Neural progenitor cell (in vitro differentiated cells): ENCODE measurements around the gene EPB41L4B. TPM values are rescaled to one million over a fixed set of nuclear protein-coding genes. Genes with fewer than 3 reads are reported as not detected.
"Not testable (repeated sequence)": the region's sequence is repeated elsewhere in the genome, so short reads cannot be mapped to it uniquely, and the experiment has no call there.

Experiments used
- DNase-seq: peaks from one replicate; pipeline ENCODE4 v3.0.0-alpha.2; 2016; ENCODE audit warnings: low spot score
- H2AFZ ChIP-seq: fragments of 200-600 bp; sonication (generic); replicated peaks from 2 replicates; pipeline ENCODE4 v1.6.1; 2016; ENCODE audit warnings: antibody characterized with exemption
- H3F3A ChIP-seq: fragments of 200-600 bp; sonication (generic); 2 replicates; pipeline ENCODE4 v1.6.1; 2016; ENCODE audit warnings: antibody characterized with exemption, low read depth
- H3K27ac ChIP-seq: fragments of 200-600 bp; sonication (generic); 2 replicates; pipeline ENCODE4 v1.5.1; 2016; ENCODE audit warnings: mild to moderate bottlenecking
- H3K27me3 ChIP-seq: fragments of 200-600 bp; sonication (generic); 2 replicates; pipeline ENCODE4 v1.6.1; 2016; ENCODE audit warnings: mild to moderate bottlenecking, moderate library complexity
- H3K36me3 ChIP-seq: fragments of 200-600 bp; sonication (generic); 2 replicates; pipeline ENCODE4 v1.5.1; 2016
- H3K4me1 ChIP-seq: fragments of 200-600 bp; sonication (generic); 2 replicates; pipeline ENCODE4 v1.6.1; 2016; ENCODE audit warnings: mixed run types
- H3K4me2 ChIP-seq: fragments of 200-600 bp; sonication (generic); 2 replicates; pipeline ENCODE4 v1.6.1; 2016
- H3K4me3 ChIP-seq: fragments of 200-600 bp; sonication (generic); 2 replicates; pipeline ENCODE4 v1.5.1; 2016
- H3K79me2 ChIP-seq: fragments of 200-600 bp; sonication (generic); 2 replicates; pipeline ENCODE4 v1.6.1; 2016; ENCODE audit warnings: low read depth
- H3K9ac ChIP-seq: fragments of 200-600 bp; sonication (generic); 2 replicates; pipeline ENCODE4 v1.6.1; 2016
- H3K9me3 ChIP-seq: fragments of 200-600 bp; sonication (generic); 2 replicates; pipeline ENCODE4 v1.5.1; 2016; ENCODE audit warnings: low read depth
- H4K20me1 ChIP-seq: fragments of 200-600 bp; sonication (generic); 2 replicates; pipeline ENCODE4 v1.6.1; 2016; ENCODE audit warnings: low read depth
- H3K27ac Mint-ChIP-seq: 3 replicates; pipeline ENCODE4 v1.8.0; 2021; ENCODE audit warnings: mixed read lengths
- H3K27me3 Mint-ChIP-seq: 2 replicates; pipeline ENCODE4 v1.8.0; 2022; ENCODE audit warnings: low read depth, mild to moderate bottlenecking, inconsistent platforms, moderate library complexity, mixed read lengths; ENCODE audit not compliant: insufficient read depth
- H3K36me3 Mint-ChIP-seq: 3 replicates; pipeline ENCODE4 v1.8.0; 2021; ENCODE audit warnings: mixed read lengths
- H3K4me1 Mint-ChIP-seq: 3 replicates; pipeline ENCODE4 v1.8.0; 2021; ENCODE audit warnings: mixed read lengths
- H3K4me3 Mint-ChIP-seq: 3 replicates; pipeline ENCODE4 v1.8.0; 2021; ENCODE audit warnings: mild to moderate bottlenecking, moderate library complexity, mixed read lengths
- H3K9me3 Mint-ChIP-seq: 3 replicates; pipeline ENCODE4 v1.8.0; 2020; ENCODE audit warnings: mixed read lengths
- EZH2 ChIP-seq: fragments of 200-600 bp; sonication (generic); IDR thresholded peaks from 2 replicates; pipeline ENCODE4 v1.6.1; 2017; ENCODE audit warnings: antibody characterized with exemption, mild to moderate bottlenecking, moderate library complexity
- EZH2phosphoT487 ChIP-seq: fragments of 200-600 bp; sonication (generic); IDR thresholded peaks from 2 replicates; pipeline ENCODE4 v1.6.1; 2017; ENCODE audit warnings: antibody characterized with exemption
- small RNA-seq: library from RNA; depleted of rRNA; stranded (forward); fragments of <200 nt; gene quantifications from one replicate; pipeline ENCODE3, GENCODE V24; 2015
- total RNA-seq: library from RNA; depleted of rRNA; stranded (reverse); fragments of >200 nt; gene quantifications from 2 replicates; pipeline ENCODE4 v1.2.3, GENCODE V29; 2015; ENCODE audit warnings: low replicate concordance
- TF ChIP-seq, protein P1 (sequence below): fragments of 200-600 bp; sonication (generic); IDR thresholded peaks from 2 replicates; pipeline ENCODE4 v1.5.1; 2017; ENCODE audit warnings: antibody characterized with exemption, mild to moderate bottlenecking

The EPB41L4B gene
- total RNA-seq, 1 donor from 2014 or later = 6.2 TPM

DNA sequence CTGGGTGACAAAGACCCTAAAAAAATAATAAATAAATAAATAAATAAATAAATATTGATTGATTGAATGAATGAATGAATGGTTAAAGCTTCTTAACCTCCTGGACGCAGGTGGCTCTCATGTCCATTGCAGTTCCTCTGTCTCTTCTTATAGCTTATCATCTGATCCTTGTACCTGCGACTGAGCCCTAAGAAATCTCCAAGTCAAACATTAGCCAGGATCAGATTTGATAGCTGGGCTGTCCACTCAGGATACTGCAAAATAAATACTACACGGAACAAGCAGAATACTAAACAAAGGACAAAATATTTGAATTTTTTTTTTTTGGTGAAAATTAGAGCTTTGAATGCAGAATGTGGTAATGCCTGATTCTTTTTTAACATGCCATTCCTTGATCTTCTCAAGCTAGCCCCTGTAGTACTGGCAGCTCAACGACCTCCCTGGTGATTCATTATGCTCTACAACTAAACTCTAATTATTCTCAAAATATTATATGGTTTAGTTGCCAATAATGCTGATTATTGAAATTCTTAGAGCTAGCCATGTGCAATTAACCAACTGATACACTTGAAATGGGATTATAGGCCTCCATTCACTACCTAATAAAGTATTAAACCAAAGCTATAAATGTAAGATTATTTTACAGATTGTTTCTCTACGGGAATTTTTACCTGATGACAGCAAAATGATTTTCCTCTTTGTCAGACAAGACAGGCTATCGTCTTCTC is 191.2 kb downstream of the EPB41L4B start:
- H3K4me2 ChIP-seq = no peak overlapping the region
- no peaks in the 10 kb centered on the region for H3K4me1 ChIP-seq
- H3K27ac ChIP-seq = no peak overlapping the region
- no peaks in the 10 kb centered on the region for H3K9me3 ChIP-seq
- H4K20me1 ChIP-seq = no peaks in the 10 kb centered on the region
- no peak overlapping the region for H2AFZ ChIP-seq
- no peaks in the 10 kb centered on the region for H3F3A ChIP-seq
- H3K79me2 ChIP-seq = no peaks in the 10 kb centered on the region
- Mint-ChIP-seq H3K4me1 (no peaks in the 10 kb centered on the region), H3K27me3 (peaks cover 2% of the 10 kb centered on the region), H3K9me3 (no peaks in the 10 kb centered on the region), H3K4me3 (no peak overlapping the region), H3K27ac (no peak overlapping the region), H3K36me3 (no peaks in the 10 kb centered on the region)
- TF ChIP-seq, protein P1, sequence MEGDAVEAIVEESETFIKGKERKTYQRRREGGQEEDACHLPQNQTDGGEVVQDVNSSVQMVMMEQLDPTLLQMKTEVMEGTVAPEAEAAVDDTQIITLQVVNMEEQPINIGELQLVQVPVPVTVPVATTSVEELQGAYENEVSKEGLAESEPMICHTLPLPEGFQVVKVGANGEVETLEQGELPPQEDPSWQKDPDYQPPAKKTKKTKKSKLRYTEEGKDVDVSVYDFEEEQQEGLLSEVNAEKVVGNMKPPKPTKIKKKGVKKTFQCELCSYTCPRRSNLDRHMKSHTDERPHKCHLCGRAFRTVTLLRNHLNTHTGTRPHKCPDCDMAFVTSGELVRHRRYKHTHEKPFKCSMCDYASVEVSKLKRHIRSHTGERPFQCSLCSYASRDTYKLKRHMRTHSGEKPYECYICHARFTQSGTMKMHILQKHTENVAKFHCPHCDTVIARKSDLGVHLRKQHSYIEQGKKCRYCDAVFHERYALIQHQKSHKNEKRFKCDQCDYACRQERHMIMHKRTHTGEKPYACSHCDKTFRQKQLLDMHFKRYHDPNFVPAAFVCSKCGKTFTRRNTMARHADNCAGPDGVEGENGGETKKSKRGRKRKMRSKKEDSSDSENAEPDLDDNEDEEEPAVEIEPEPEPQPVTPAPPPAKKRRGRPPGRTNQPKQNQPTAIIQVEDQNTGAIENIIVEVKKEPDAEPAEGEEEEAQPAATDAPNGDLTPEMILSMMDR = no peak
- no peak for TF ChIP-seq EZH2
- no peak for TF ChIP-seq EZH2phosphoT487
- DNase-seq = no peak
- H3K27me3 ChIP-seq = no peaks in the 10 kb centered on the region
- H3K36me3 ChIP-seq = no peaks in the 10 kb centered on the region
- H3K9ac ChIP-seq = no peak overlapping the region
- no peak overlapping the region for H3K4me3 ChIP-seq

DNA sequence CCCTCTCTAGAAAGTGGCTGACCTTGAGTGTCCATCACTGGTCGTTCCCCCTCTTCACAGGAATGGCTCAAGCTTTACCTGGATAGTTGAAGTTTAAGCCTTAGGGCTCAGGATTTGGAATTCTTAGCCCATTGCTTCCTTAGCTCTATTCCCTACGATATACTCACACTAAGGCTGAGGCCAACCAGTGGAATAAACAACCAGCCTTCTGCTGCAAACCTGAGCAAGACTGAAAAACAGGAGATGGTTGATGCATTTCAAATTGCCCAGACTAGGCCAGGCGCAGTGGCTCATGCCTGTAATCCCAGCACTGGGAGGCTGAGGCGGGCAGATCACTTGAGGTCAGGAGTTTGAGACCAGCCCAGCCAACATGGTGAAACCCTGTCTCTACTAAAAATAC is 194.2 kb downstream of the EPB41L4B start:
- not testable (repeated sequence) for H3K9me3 ChIP-seq, H3K4me1 ChIP-seq, H3K36me3 Mint-ChIP-seq, H3K27ac ChIP-seq, DNase-seq, H3K4me3 ChIP-seq, H3K79me2 ChIP-seq, H3F3A ChIP-seq, H3K27me3 ChIP-seq, H3K27me3 Mint-ChIP-seq, H3K4me1 Mint-ChIP-seq, H3K36me3 ChIP-seq, H3K27ac Mint-ChIP-seq, H3K4me3 Mint-ChIP-seq, H2AFZ ChIP-seq, H4K20me1 ChIP-seq, H3K9me3 Mint-ChIP-seq, H3K9ac ChIP-seq, H3K4me2 ChIP-seq

DNA sequence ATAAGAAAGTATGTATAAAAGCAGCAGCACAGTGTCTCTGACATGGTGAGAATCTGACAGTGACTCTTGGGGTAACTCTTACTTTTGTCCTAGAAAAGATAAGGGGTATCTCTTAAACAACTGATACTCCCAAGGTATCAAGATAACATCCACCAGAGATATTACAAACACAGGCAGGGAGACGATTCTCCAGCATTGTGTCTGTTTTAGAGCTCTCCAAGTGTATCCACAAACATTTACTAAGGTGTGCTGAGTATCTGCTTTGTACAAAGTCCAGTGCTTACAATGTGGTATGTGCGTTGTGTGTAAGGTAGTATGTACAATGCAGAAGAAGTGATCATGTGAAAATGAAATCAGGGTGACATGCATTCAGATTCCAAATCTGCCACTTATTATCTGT is 196.7 kb downstream of the EPB41L4B start:
- Mint-ChIP-seq H3K36me3 (no peaks in the 10 kb centered on the region), H3K9me3 (no peaks in the 10 kb centered on the region), H3K4me3 (no peak overlapping the region), H3K4me1 (peaks cover 14% of the 10 kb centered on the region), H3K27ac (no peak overlapping the region), H3K27me3 (no peaks in the 10 kb centered on the region)
- Histone ChIP-seq H3K27ac (no peak overlapping the region), H3K4me3 (no peak overlapping the region), H3F3A (peaks cover 4% of the 10 kb centered on the region), H3K79me2 (peaks cover 7% of the 10 kb centered on the region), H3K4me1 (peaks cover 15% of the 10 kb centered on the region), H3K9me3 (no peaks in the 10 kb centered on the region), H3K27me3 (no peaks in the 10 kb centered on the region), H3K4me2 (no peak overlapping the region), H2AFZ (no peak overlapping the region), H3K9ac (no peak overlapping the region), H3K36me3 (no peaks in the 10 kb centered on the region), H4K20me1 (peaks cover 3% of the 10 kb centered on the region)
- no peak for DNase-seq
- no peak for TF ChIP-seq EZH2phosphoT487

DNA sequence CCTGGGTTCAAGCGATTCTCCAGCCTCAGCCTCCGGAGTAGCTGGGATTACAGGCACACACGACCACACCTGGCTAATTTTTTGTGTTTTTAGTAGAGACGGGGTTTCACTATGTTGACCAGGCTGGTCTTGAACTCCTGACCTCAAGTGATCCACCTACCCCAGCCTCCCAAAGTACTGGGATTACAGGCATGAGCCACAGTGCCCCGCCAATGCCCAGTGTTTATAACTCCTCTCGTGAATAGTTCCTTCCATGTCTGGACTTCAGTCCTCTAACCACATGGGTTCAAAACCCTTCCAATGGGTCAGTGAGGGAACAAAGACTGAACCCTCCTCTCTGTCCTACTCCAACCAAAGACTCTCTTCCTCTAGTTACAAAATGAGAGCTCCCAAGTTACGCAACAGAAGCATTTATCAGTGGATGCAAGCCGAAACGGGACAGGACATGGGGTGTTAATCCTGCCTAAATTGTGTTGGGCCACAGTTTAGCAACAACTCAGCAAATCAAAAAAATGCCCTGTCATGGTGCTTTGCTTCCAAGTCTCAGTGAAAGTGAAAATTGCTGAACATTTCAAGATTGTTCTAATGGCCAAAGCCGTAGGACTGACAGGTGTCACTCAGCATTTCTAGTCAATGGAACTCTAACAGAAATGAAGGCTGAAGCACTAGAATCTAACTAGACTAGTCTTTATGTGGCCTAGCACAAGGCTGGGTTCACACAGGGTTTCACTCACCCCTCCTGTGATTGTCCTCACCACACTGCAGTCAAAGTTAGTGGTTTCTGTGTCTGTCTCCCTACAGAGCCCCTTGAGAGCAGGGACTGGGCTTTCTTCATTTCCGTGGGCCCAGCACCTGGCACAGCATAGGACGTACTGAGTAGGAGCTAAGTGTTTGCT is 197.9 kb downstream of the EPB41L4B start:
- no peak overlapping the region for H3K4me3 ChIP-seq
- H2AFZ ChIP-seq = no peak overlapping the region
- H3K36me3 ChIP-seq = no peaks in the 10 kb centered on the region
- Mint-ChIP-seq H3K4me1 (peaks cover 20% of the 10 kb centered on the region), H3K27me3 (no peaks in the 10 kb centered on the region), H3K36me3 (no peaks in the 10 kb centered on the region), H3K27ac (no peak overlapping the region), H3K9me3 (no peaks in the 10 kb centered on the region), H3K4me3 (no peak overlapping the region)
- H3F3A ChIP-seq = peaks cover 5% of the 10 kb centered on the region
- peaks cover 18% of the 10 kb centered on the region for H3K4me1 ChIP-seq
- no peaks in the 10 kb centered on the region for H3K9me3 ChIP-seq
- no peak for DNase-seq
- H4K20me1 ChIP-seq = peaks cover 15% of the 10 kb centered on the region
- H3K9ac ChIP-seq = no peak overlapping the region
- H3K79me2 ChIP-seq = peaks cover 18% of the 10 kb centered on the region
- no peaks in the 10 kb centered on the region for H3K27me3 ChIP-seq
- no peak overlapping the region for H3K27ac ChIP-seq
- TF ChIP-seq, protein P1 = no peak
- TF ChIP-seq EZH2 = no peak
- TF ChIP-seq EZH2phosphoT487 = no peak
- no peak overlapping the region for H3K4me2 ChIP-seq

Small RNA genes within 50 kb of the gene (small RNA-seq; reads per million reads assigned to genes)
- gene RF00019 = not detected
- gene RNU6-984P = not detected

Other genes with a start within 250 kb of the EPB41L4B start
- gene TMEM245, start 201.1 kb downstream of the EPB41L4B start, total RNA-seq = 65.9 and 85.3 TPM in 2 replicates
- gene FRRS1L, start 153.8 kb downstream of the EPB41L4B start, total RNA-seq = 4.3 and 13.3 TPM in 2 replicates
- 2.2 and 2.4 TPM in 2 replicates for gene PTPN3, start 177.2 kb upstream of the EPB41L4B start, total RNA-seq